Coronary artery (tissue), 2 donors: ENCODE results near the gene NPIPA7.
"Not testable (repeated sequence)": the region's sequence is repeated elsewhere in the genome, so short reads cannot be mapped to it uniquely, and the experiment has no call there.

Experiments used
- DNase-seq: peaks from one replicate; pipeline ENCODE4 v3.0.0-alpha.2; 2017; ENCODE audit warnings: low spot score
- H3K27ac ChIP-seq, 2 donors: fragments of 200-600 bp; sonication (generic); one replicate each; pipeline ENCODE4 v1.5.1; 2016 to 2019
- H3K4me3 ChIP-seq: fragments of 200-600 bp; sonication (generic); 2 replicates; pipeline ENCODE4 v1.5.1; 2016; ENCODE audit warnings: mild to moderate bottlenecking, moderate library complexity

The NPIPA7 gene

GRCh38 chr16:16378840-16379239 is at the start of gene NPIPA7:
Gene NPIPA7 (plus strand): TSS chr16:16379140. CDS start chr16:16379245, 105 bp downstream.
- not testable (repeated sequence) for H3K4me3 ChIP-seq, DNase-seq, H3K27ac ChIP-seq

GRCh38 chr16:16331466-16331865 is 47.5 kb upstream of the NPIPA7 start:
- DNase-seq, H3K27ac ChIP-seq, H3K4me3 ChIP-seq: not testable (repeated sequence)

- H3K4me3 ChIP-seq, DNase-seq, H3K27ac ChIP-seq: not testable (repeated sequence)
Observed at GRCh38 chr16:16357556-16357955, 21.4 kb upstream of the NPIPA7 start.

- DNase-seq, H3K27ac ChIP-seq, H3K4me3 ChIP-seq: not testable (repeated sequence)
Observed at GRCh38 chr16:16358539-16359240, 20.2 kb upstream of the NPIPA7 start.

- not testable (repeated sequence) for DNase-seq, H3K27ac ChIP-seq, H3K4me3 ChIP-seq
Observed at GRCh38 chr16:16363595-16363994, 15.3 kb upstream of the NPIPA7 start.

GRCh38 chr16:16364100-16364499 is 14.8 kb upstream of the NPIPA7 start:
- not testable (repeated sequence) for DNase-seq, H3K27ac ChIP-seq

GRCh38 chr16:16364701-16365100 is 14.2 kb upstream of the NPIPA7 start:
- H3K27ac ChIP-seq, DNase-seq, H3K4me3 ChIP-seq: not testable (repeated sequence)

More at GRCh38 chr16:16364100-16364499, 14.8 kb upstream of the NPIPA7 start:
- H3K4me3 ChIP-seq = not testable (repeated sequence)

GRCh38 chr16:16365319-16365718 is 13.6 kb upstream of the NPIPA7 start:
- not testable (repeated sequence) for H3K4me3 ChIP-seq, H3K27ac ChIP-seq
- peak; percentile 46 for DNase-seq

GRCh38 chr16:16365851-16366250 is 13.1 kb upstream of the NPIPA7 start:
- H3K4me3 ChIP-seq, H3K27ac ChIP-seq, DNase-seq: not testable (repeated sequence)

- peak; percentile 64 for DNase-seq
- not testable (repeated sequence) for H3K4me3 ChIP-seq
Observed at GRCh38 chr16:16366552-16367284, 12.2 kb upstream of the NPIPA7 start.

GRCh38 chr16:16367285-16367628 is 11.7 kb upstream of the NPIPA7 start:
- not testable (repeated sequence) for H3K27ac ChIP-seq, DNase-seq, H3K4me3 ChIP-seq

More at GRCh38 chr16:16366552-16367284, 12.2 kb upstream of the NPIPA7 start:
- H3K27ac ChIP-seq = not testable (repeated sequence)

- peak; percentile 22 for DNase-seq
- H3K4me3 ChIP-seq = not testable (repeated sequence)
Observed at GRCh38 chr16:16369081-16369856, 9.7 kb upstream of the NPIPA7 start.

GRCh38 chr16:16371136-16371735 is 7.7 kb upstream of the NPIPA7 start:
- DNase-seq, H3K27ac ChIP-seq, H3K4me3 ChIP-seq: not testable (repeated sequence)

More at GRCh38 chr16:16369081-16369856, 9.7 kb upstream of the NPIPA7 start:
- H3K27ac ChIP-seq = not testable (repeated sequence)

- H3K27ac ChIP-seq, DNase-seq, H3K4me3 ChIP-seq: not testable (repeated sequence)
Observed at GRCh38 chr16:16374192-16374591, 4.7 kb upstream of the NPIPA7 start.

- H3K27ac ChIP-seq, H3K4me3 ChIP-seq, DNase-seq: not testable (repeated sequence)
Observed at GRCh38 chr16:16399685-16400084, 20.7 kb downstream of the NPIPA7 start.

GRCh38 chr16:16402333-16402732 is 23.4 kb downstream of the NPIPA7 start:
- H3K4me3 ChIP-seq, DNase-seq, H3K27ac ChIP-seq: not testable (repeated sequence)

- not testable (repeated sequence) for H3K4me3 ChIP-seq, DNase-seq, H3K27ac ChIP-seq
Observed at GRCh38 chr16:16404283-16404682, 25.3 kb downstream of the NPIPA7 start.

- DNase-seq, H3K4me3 ChIP-seq, H3K27ac ChIP-seq: not testable (repeated sequence)
Observed at GRCh38 chr16:16405421-16405820, 26.5 kb downstream of the NPIPA7 start.

- not testable (repeated sequence) for H3K4me3 ChIP-seq, H3K27ac ChIP-seq, DNase-seq
Observed at GRCh38 chr16:16408430-16408829, 29.5 kb downstream of the NPIPA7 start.
